Esophagus muscularis mucosa (tissue), 3 donors: Measurements from ENCODE around the gene USP12.

Experiments
- CTCF ChIP-seq, 3 experiments: fragments of 200-600 bp in 2 of 3; fragments of 450-650 bp in 1 of 3; sonication (generic) in 2 of 3; IDR thresholded peaks; one replicate each; pipeline ENCODE4 v1.5.1; 2017 to 2019; ENCODE audit warnings: antibody characterized with exemption in 3 of 3, mild to moderate bottlenecking in 2 of 3, moderate library complexity in 1 of 3
- POLR2A ChIP-seq: fragments of 450-650 bp; IDR thresholded peaks from one replicate; pipeline ENCODE4 v1.6.1; 2017; ENCODE audit warnings: antibody characterized with exemption, moderate library complexity, mild to moderate bottlenecking, low read depth
- POLR2AphosphoS5 ChIP-seq, 2 donors: sonication (generic); formaldehyde crosslinking; IDR thresholded peaks; one replicate each; pipeline ENCODE4 v1.6.1; 2017; ENCODE audit warnings: antibody characterized with exemption in 2 of 2

GRCh38 chr13:27203854-27204253, 32.2 kb upstream of the USP12 start:
- TF ChIP-seq CTCF (IDR thresholded peaks at IDR 0.05), result peak in 2 of 3 experiments; percentile 31 to 36
- TF ChIP-seq POLR2A, result no peak
- no peak for TF ChIP-seq POLR2AphosphoS5 (IDR thresholded peaks at IDR 0.05)
